ENCODE data around the gene IDH1.

- TF ChIP-seq POLR2A (IDR thresholded peaks at IDR 0.05), result no peak
- TF ChIP-seq, protein P1, sequence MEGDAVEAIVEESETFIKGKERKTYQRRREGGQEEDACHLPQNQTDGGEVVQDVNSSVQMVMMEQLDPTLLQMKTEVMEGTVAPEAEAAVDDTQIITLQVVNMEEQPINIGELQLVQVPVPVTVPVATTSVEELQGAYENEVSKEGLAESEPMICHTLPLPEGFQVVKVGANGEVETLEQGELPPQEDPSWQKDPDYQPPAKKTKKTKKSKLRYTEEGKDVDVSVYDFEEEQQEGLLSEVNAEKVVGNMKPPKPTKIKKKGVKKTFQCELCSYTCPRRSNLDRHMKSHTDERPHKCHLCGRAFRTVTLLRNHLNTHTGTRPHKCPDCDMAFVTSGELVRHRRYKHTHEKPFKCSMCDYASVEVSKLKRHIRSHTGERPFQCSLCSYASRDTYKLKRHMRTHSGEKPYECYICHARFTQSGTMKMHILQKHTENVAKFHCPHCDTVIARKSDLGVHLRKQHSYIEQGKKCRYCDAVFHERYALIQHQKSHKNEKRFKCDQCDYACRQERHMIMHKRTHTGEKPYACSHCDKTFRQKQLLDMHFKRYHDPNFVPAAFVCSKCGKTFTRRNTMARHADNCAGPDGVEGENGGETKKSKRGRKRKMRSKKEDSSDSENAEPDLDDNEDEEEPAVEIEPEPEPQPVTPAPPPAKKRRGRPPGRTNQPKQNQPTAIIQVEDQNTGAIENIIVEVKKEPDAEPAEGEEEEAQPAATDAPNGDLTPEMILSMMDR (IDR thresholded peaks at IDR 0.05), result no peak
Measured at GRCh38 chr2:208249296-208249695, 5.6 kb downstream of the IDH1 start.

Measured in thyroid gland (tissue), 4 donors.